H9 (cell line): ENCODE data around the gene ADAP2. TPM values are rescaled to one million over a fixed set of nuclear protein-coding genes. Genes with fewer than 3 reads are reported as not detected.

Experiments
- DNase-seq: peaks from one replicate; pipeline ENCODE4 v3.0.0-alpha.2; 2017
- H2AFZ ChIP-seq: one replicate; pipeline ENCODE4 v1.6.1; 2013; ENCODE audit warnings: mild to moderate bottlenecking, low read length, control low read depth, moderate library complexity
- H2AK5ac ChIP-seq: 2 replicates; pipeline ENCODE4 v1.6.1; 2013; ENCODE audit warnings: low read length, control low read depth, mixed read lengths; ENCODE audit not compliant: insufficient read length
- H2BK120ac ChIP-seq: one replicate; pipeline ENCODE4 v1.6.1; 2013; ENCODE audit warnings: low read depth, mild to moderate bottlenecking, low read length, control low read depth, inconsistent platforms; ENCODE audit not compliant: poor library complexity, severe bottlenecking
- H2BK12ac ChIP-seq: 2 replicates; pipeline ENCODE4 v1.6.1; 2013; ENCODE audit warnings: low read length, control low read depth, mixed read lengths, low read depth; ENCODE audit not compliant: insufficient read length
- H2BK15ac ChIP-seq: 2 replicates; pipeline ENCODE4 v1.6.1; 2013; ENCODE audit warnings: low read depth, low read length, control low read depth
- H2BK20ac ChIP-seq: one replicate; pipeline ENCODE4 v1.6.1; 2013; ENCODE audit warnings: low read depth, mild to moderate bottlenecking, low read length, control low read depth, inconsistent platforms; ENCODE audit not compliant: poor library complexity, severe bottlenecking
- H2BK5ac ChIP-seq: 2 replicates; pipeline ENCODE4 v1.6.1; 2013; ENCODE audit warnings: low read length, control low read depth, mixed read lengths; ENCODE audit not compliant: insufficient read length
- H3K14ac ChIP-seq: 2 replicates; pipeline ENCODE4 v1.6.1; 2013; ENCODE audit warnings: low read length, control low read depth; ENCODE audit not compliant: insufficient read depth
- H3K18ac ChIP-seq: 2 replicates; pipeline ENCODE4 v1.6.1; 2013; ENCODE audit warnings: low read depth, mild to moderate bottlenecking, mixed read lengths, low read length, control low read depth; ENCODE audit not compliant: insufficient read length
- H3K23ac ChIP-seq: 2 replicates; pipeline ENCODE4 v1.6.1; 2013; ENCODE audit warnings: low read length, control low read depth, mixed read lengths, low read depth; ENCODE audit not compliant: insufficient read length
- H3K23me2 ChIP-seq: 2 replicates; pipeline ENCODE4 v1.6.1; 2013; ENCODE audit warnings: low read depth, mild to moderate bottlenecking, mixed read lengths, low read length, control low read depth; ENCODE audit not compliant: insufficient read length, poor library complexity, severe bottlenecking
- H3K27ac ChIP-seq: 2 replicates; pipeline ENCODE4 v1.5.1; 2013; ENCODE audit warnings: low read length, control low read depth, mixed read lengths, low read depth; ENCODE audit not compliant: insufficient read length
- H3K27me3 ChIP-seq: 2 replicates; pipeline ENCODE4 v1.6.1; 2013; ENCODE audit warnings: low read length, control low read depth, inconsistent platforms; ENCODE audit not compliant: insufficient read depth
- H3K4ac ChIP-seq: 2 replicates; pipeline ENCODE4 v1.6.1; 2013; ENCODE audit warnings: low read depth, mild to moderate bottlenecking, control low read depth, inconsistent platforms, low read length, moderate library complexity
- H3K4me1 ChIP-seq: 2 replicates; pipeline ENCODE4 v1.6.1; 2013; ENCODE audit warnings: low read length, control low read depth, inconsistent platforms; ENCODE audit not compliant: insufficient read depth
- H3K4me2 ChIP-seq: 2 replicates; pipeline ENCODE4 v1.6.1; 2013; ENCODE audit warnings: low read length, control low read depth, mixed read lengths; ENCODE audit not compliant: insufficient read length, insufficient read depth
- H3K56ac ChIP-seq: 2 replicates; pipeline ENCODE4 v1.6.1; 2013; ENCODE audit warnings: low read depth, mild to moderate bottlenecking, mixed read lengths, low read length, control low read depth; ENCODE audit not compliant: insufficient read length
- H3K79me1 ChIP-seq: 2 replicates; pipeline ENCODE4 v1.6.1; 2013; ENCODE audit warnings: low read depth, mild to moderate bottlenecking, moderate library complexity, low read length, control low read depth, inconsistent platforms; ENCODE audit not compliant: insufficient read depth, poor library complexity, severe bottlenecking
- H3K79me2 ChIP-seq: 2 replicates; pipeline ENCODE4 v1.6.1; 2013; ENCODE audit warnings: low read length, control low read depth, inconsistent platforms; ENCODE audit not compliant: insufficient read depth
- H3K9ac ChIP-seq: 2 replicates; pipeline ENCODE4 v1.6.1; 2013; ENCODE audit warnings: low read length, control low read depth, mixed read lengths; ENCODE audit not compliant: insufficient read length; ENCODE audit errors: extremely low read depth
- H3K9me3 ChIP-seq: one replicate; pipeline ENCODE4 v1.6.1; 2013; ENCODE audit warnings: low read depth, low read length, inconsistent platforms; ENCODE audit not compliant: control insufficient read depth
- H3T11ph ChIP-seq: one replicate; pipeline ENCODE4 v1.6.1; 2013; ENCODE audit warnings: mild to moderate bottlenecking, low read length, control low read depth, inconsistent platforms
- H4K20me1 ChIP-seq: one replicate; pipeline ENCODE4 v1.6.1; 2013; ENCODE audit not compliant: control insufficient read depth, insufficient read length, insufficient read depth
- H4K5ac ChIP-seq: 2 replicates; pipeline ENCODE4 v1.6.1; 2013; ENCODE audit warnings: low read depth, mild to moderate bottlenecking, mixed read lengths, low read length, control low read depth; ENCODE audit not compliant: insufficient read length
- H4K8ac ChIP-seq: replicated peaks from 2 replicates; pipeline ENCODE4 v1.6.1; 2013; ENCODE audit warnings: low read length, control low read depth, mixed read lengths, low read depth; ENCODE audit not compliant: insufficient read length
- H4K91ac ChIP-seq: 2 replicates; pipeline ENCODE4 v1.6.1; 2013; ENCODE audit warnings: low read depth, mild to moderate bottlenecking, moderate library complexity, mixed read lengths, low read length, control low read depth; ENCODE audit not compliant: insufficient read length
- H3K27ac Mint-ChIP-seq, 3 experiments: 2 replicates in 2 of 3; 3 replicates in 1 of 3; pipeline ENCODE4 v1.8.0; 2020 to 2021; ENCODE audit warnings: mixed read lengths in 3 of 3, mild to moderate bottlenecking in 1 of 3, moderate library complexity in 1 of 3
- H3K27me3 Mint-ChIP-seq: 2 replicates; pipeline ENCODE4 v1.8.0; 2021; ENCODE audit warnings: low read depth, mild to moderate bottlenecking, moderate library complexity, mixed read lengths
- H3K36me3 Mint-ChIP-seq, 3 experiments: 2 replicates in 2 of 3; 3 replicates in 1 of 3; pipeline ENCODE4 v1.8.0; 2020 to 2021; ENCODE audit warnings: low read depth in 3 of 3, mixed read lengths in 3 of 3; ENCODE audit not compliant: insufficient read depth in 1 of 3
- H3K4me1 Mint-ChIP-seq, 2 experiments: 2 replicates each; pipeline ENCODE4 v1.8.0; 2020; ENCODE audit warnings: mixed read lengths in 2 of 2
- H3K4me3 Mint-ChIP-seq, 2 experiments: 2 replicates in 1 of 2; 3 replicates in 1 of 2; pipeline ENCODE4 v1.8.0; 2020 to 2021; ENCODE audit warnings: mild to moderate bottlenecking in 2 of 2, mixed read lengths in 2 of 2, moderate library complexity in 1 of 2
- H3K9me3 Mint-ChIP-seq, 2 experiments: 2 replicates in 1 of 2; 3 replicates in 1 of 2; pipeline ENCODE4 v1.8.0; 2020; ENCODE audit warnings: mild to moderate bottlenecking in 2 of 2, mixed read lengths in 2 of 2, moderate library complexity in 1 of 2
- WGBS: extraction: QIAGEN DNeasy Blood & Tissue Kit; methylation state at CpG from one replicate; pipeline ENCODE4 v1.1.7; 2013; ENCODE audit warnings: missing lambda C conversion rate, low lambda C conversion rate, mixed read lengths; ENCODE audit not compliant: insufficient read length; ENCODE audit errors: extremely low coverage; 5-methylcytosine and 5-hydroxymethylcytosine counted together
- total RNA-seq: library from RNA; stranded (reverse); gene quantifications from 2 replicates; pipeline ENCODE4 v1.2.1, GENCODE V29; 2021
- TF ChIP-seq, protein P1 (sequence below): fragments of 200-600 bp; sonication (generic); conservative IDR thresholded peaks from 3 replicates; pipeline ENCODE4 v1.8.0; 2021; ENCODE audit warnings: antibody characterized with exemption, mild to moderate bottlenecking

ADAP2 gene
- total RNA-seq, 1 experiment from 2014 or later = 1.2 TPM

DNA sequence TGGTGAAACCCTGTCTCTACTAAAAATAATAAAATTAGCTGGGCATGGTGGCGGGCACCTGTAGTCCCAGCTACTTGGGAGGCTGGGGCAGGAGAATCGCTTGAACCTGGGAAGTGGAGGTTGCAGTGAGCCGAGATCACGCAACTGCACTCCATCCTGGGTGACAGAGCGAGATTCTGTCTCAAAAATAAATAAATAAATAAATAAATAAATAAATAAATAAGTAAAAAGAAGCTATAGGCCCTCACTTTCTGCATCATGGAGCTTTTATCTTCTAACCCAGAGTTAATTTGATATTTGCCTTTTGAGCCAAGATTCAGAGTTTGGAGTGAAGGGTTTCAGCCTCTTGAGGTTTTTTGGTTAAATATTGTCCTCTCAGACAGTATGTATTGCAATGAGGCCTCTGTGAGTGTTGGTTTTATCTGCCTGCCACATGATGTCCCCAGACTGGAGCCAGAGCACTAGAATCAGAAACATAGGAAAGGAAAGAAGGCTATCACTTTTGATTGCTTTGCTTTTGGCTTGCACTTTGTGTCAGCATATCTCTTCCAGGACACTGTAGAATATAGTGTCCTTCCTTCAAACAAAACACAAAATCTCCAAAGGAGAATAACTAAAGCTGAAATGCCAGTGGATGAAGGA is 81.6 kb downstream of the ADAP2 start:
- no peak overlapping the region for H3T11ph ChIP-seq
- no peak overlapping the region for H2AK5ac ChIP-seq
- H2BK120ac ChIP-seq = no peak overlapping the region
- no peak overlapping the region for H3K27ac ChIP-seq
- H3K4ac ChIP-seq = no peak overlapping the region
- H3K23me2 ChIP-seq = no peaks in the 10 kb centered on the region
- no peak overlapping the region for H2BK5ac ChIP-seq
- H3K4me1 ChIP-seq = no peaks in the 10 kb centered on the region; the same call in 1 of the 2 replicates
- no peaks in the 10 kb centered on the region for H3K79me1 ChIP-seq
- H3K23ac ChIP-seq = no peak overlapping the region
- Mint-ChIP-seq H3K27me3 (peaks cover 12% of the 10 kb centered on the region), H3K4me1 (peaks cover 8 to 9% of the 10 kb centered on the region in 2 experiments), H3K9me3 (no peaks in the 10 kb centered on the region; a peak in 2 of 5 replicates), H3K4me3 (no peak overlapping the region), H3K36me3 (peaks cover 4 to 14% (median 12%) of the 10 kb centered on the region in 3 experiments; a peak in 5 of 7 replicates), H3K27ac (no peak overlapping the region; a peak in 1 of 7 replicates)
- H2BK15ac ChIP-seq = no peak overlapping the region
- H2AFZ ChIP-seq = no peak overlapping the region
- H3K79me2 ChIP-seq = no peaks in the 10 kb centered on the region
- no peak overlapping the region for H3K18ac ChIP-seq
- TF ChIP-seq, protein P1, sequence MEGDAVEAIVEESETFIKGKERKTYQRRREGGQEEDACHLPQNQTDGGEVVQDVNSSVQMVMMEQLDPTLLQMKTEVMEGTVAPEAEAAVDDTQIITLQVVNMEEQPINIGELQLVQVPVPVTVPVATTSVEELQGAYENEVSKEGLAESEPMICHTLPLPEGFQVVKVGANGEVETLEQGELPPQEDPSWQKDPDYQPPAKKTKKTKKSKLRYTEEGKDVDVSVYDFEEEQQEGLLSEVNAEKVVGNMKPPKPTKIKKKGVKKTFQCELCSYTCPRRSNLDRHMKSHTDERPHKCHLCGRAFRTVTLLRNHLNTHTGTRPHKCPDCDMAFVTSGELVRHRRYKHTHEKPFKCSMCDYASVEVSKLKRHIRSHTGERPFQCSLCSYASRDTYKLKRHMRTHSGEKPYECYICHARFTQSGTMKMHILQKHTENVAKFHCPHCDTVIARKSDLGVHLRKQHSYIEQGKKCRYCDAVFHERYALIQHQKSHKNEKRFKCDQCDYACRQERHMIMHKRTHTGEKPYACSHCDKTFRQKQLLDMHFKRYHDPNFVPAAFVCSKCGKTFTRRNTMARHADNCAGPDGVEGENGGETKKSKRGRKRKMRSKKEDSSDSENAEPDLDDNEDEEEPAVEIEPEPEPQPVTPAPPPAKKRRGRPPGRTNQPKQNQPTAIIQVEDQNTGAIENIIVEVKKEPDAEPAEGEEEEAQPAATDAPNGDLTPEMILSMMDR = no peak
- no peak overlapping the region for H4K91ac ChIP-seq
- peaks cover 2% of the 10 kb centered on the region; the same call in 1 of the 2 replicates for H3K27me3 ChIP-seq
- H3K14ac ChIP-seq = no peak overlapping the region
- no peak overlapping the region for H3K9ac ChIP-seq
- no peaks in the 10 kb centered on the region for H4K20me1 ChIP-seq
- no peak overlapping the region for H3K4me2 ChIP-seq
- no CpG with 5 or more reads among the region's 5 CpGs for WGBS
- H3K56ac ChIP-seq = no peak overlapping the region
- no peak overlapping the region for H4K5ac ChIP-seq
- H2BK12ac ChIP-seq = no peak overlapping the region
- no peak overlapping the region for H2BK20ac ChIP-seq
- H4K8ac ChIP-seq = no peak overlapping the region
- no peak for DNase-seq
- H3K9me3 ChIP-seq = no peaks in the 10 kb centered on the region
